Immature natural killer cell (primary cell): ENCODE measurements around the gene MUC5B. TPM values are rescaled to one million over a fixed set of nuclear protein-coding genes. Genes with fewer than 3 reads are reported as not detected.
A peak's percentile ranks its signal among the peaks of the same experiment; 100 is the strongest.

ENCODE experiments used
- DNase-seq, 3 donors: peaks; one replicate each; pipeline ENCODE4 v3.0.0; 2022; ENCODE audit warnings: mixed read lengths in 1 of 3
- H3K27ac Mint-ChIP-seq, 6 donors: one replicate each; pipeline ENCODE4 v1.8.0; 2020; ENCODE audit warnings: mixed read lengths in 6 of 6, mild to moderate bottlenecking in 5 of 6, inconsistent platforms in 4 of 6, moderate library complexity in 3 of 6
- H3K27me3 Mint-ChIP-seq, 3 donors: one replicate each; pipeline ENCODE4 v1.8.0; 2020 to 2021; ENCODE audit warnings: low read depth in 3 of 3, mild to moderate bottlenecking in 3 of 3, mixed read lengths in 3 of 3, moderate library complexity in 3 of 3, inconsistent platforms in 1 of 3
- H3K36me3 Mint-ChIP-seq, 3 donors: one replicate each; pipeline ENCODE4 v1.8.0; 2020; ENCODE audit warnings: mixed read lengths in 3 of 3, inconsistent platforms in 2 of 3, mild to moderate bottlenecking in 2 of 3
- H3K4me1 Mint-ChIP-seq, 2 donors: one replicate each; pipeline ENCODE4 v1.8.0; 2020; ENCODE audit warnings: inconsistent platforms in 2 of 2, mild to moderate bottlenecking in 2 of 2, mixed read lengths in 2 of 2, moderate library complexity in 1 of 2
- H3K4me3 Mint-ChIP-seq, 5 donors: one replicate each; pipeline ENCODE4 v1.8.0; 2020; ENCODE audit warnings: mild to moderate bottlenecking in 5 of 5, mixed read lengths in 5 of 5, inconsistent platforms in 3 of 5, moderate library complexity in 3 of 5
- H3K9me3 Mint-ChIP-seq, 6 donors: one replicate each; pipeline ENCODE4 v1.8.0; 2020; ENCODE audit warnings: mild to moderate bottlenecking in 6 of 6, mixed read lengths in 6 of 6, inconsistent platforms in 4 of 6, moderate library complexity in 3 of 6
- polyA plus RNA-seq, 3 donors: library from polyadenylated mRNA; unstranded; fragments of 300-500 nt; fragmentation: Illumina TruSeq; gene quantifications; one replicate each; pipeline ENCODE4 v1.2.3, GENCODE V29; 2021

MUC5B gene
- polyA plus RNA-seq, 3 donors from 2014 or later: not detected

GRCh38 chr11:1298695-1299492 is 76.0 kb downstream of the MUC5B start:
- peaks cover 0 to 3% (median 0%) of the 10 kb centered on the region in 3 donors for H3K36me3 Mint-ChIP-seq
- H3K4me3 Mint-ChIP-seq: no peak overlapping the region
- no peak for DNase-seq
- H3K27me3 Mint-ChIP-seq: peaks cover 0 to 3% (median 0%) of the 10 kb centered on the region in 3 donors
- peaks cover 9 to 20% of the 10 kb centered on the region in 2 donors for H3K4me1 Mint-ChIP-seq
- no peak overlapping the region for H3K27ac Mint-ChIP-seq
- H3K9me3 Mint-ChIP-seq: no peaks in the 10 kb centered on the region

GRCh38 chr11:1299621-1300020 is 76.8 kb downstream of the MUC5B start:
- Mint-ChIP-seq H3K27me3 (peaks cover 0 to 3% (median 0%) of the 10 kb centered on the region in 3 donors), H3K4me1 (peaks cover 12 to 27% of the 10 kb centered on the region in 2 donors), H3K4me3 (no peak overlapping the region), H3K9me3 (no peaks in the 10 kb centered on the region), H3K27ac (no peak overlapping the region), H3K36me3 (peaks cover 0 to 3% (median 0%) of the 10 kb centered on the region in 3 donors)
- DNase-seq: no peak

- Mint-ChIP-seq H3K4me3 (no peak overlapping the region), H3K27ac (no peak overlapping the region), H3K36me3 (peaks cover 0 to 3% (median 0%) of the 10 kb centered on the region in 3 donors), H3K9me3 (no peaks in the 10 kb centered on the region), H3K4me1 (peaks cover 14 to 31% of the 10 kb centered on the region in 2 donors), H3K27me3 (peaks cover 0 to 3% (median 0%) of the 10 kb centered on the region in 3 donors)
- DNase-seq: no peak
Observed at GRCh38 chr11:1300121-1300520, 77.3 kb downstream of the MUC5B start.

GRCh38 chr11:1300569-1301187 is 77.8 kb downstream of the MUC5B start:
- DNase-seq: no peak
- Mint-ChIP-seq H3K4me3 (no peak overlapping the region), H3K27ac (no peak overlapping the region), H3K36me3 (peaks cover 0 to 3% (median 0%) of the 10 kb centered on the region in 3 donors), H3K4me1 (peaks cover 17 to 31% of the 10 kb centered on the region in 2 donors), H3K9me3 (no peaks in the 10 kb centered on the region), H3K27me3 (peaks cover 0 to 3% (median 0%) of the 10 kb centered on the region in 3 donors)

GRCh38 chr11:1301220-1302000 is 78.5 kb downstream of the MUC5B start:
- Mint-ChIP-seq H3K4me1 (peaks cover 15 to 31% of the 10 kb centered on the region in 2 donors), H3K4me3 (no peak overlapping the region), H3K9me3 (no peaks in the 10 kb centered on the region), H3K27me3 (peaks cover 0 to 3% (median 0%) of the 10 kb centered on the region in 3 donors), H3K36me3 (peaks cover 0 to 3% (median 0%) of the 10 kb centered on the region in 3 donors), H3K27ac (peak overlapping the region in 2 of 6 donors; percentile 36 to 46)
- no peak for DNase-seq

GRCh38 chr11:1302041-1302460 is 79.2 kb downstream of the MUC5B start:
- Mint-ChIP-seq H3K4me3 (no peak overlapping the region), H3K9me3 (no peaks in the 10 kb centered on the region), H3K36me3 (peaks cover 0 to 3% (median 0%) of the 10 kb centered on the region in 3 donors), H3K27me3 (peaks cover 0 to 3% (median 0%) of the 10 kb centered on the region in 3 donors), H3K4me1 (peaks cover 20 to 36% of the 10 kb centered on the region in 2 donors), H3K27ac (no peak overlapping the region)
- DNase-seq: no peak

GRCh38 chr11:1302461-1303125 is 79.7 kb downstream of the MUC5B start:
- DNase-seq: no peak
- H3K27me3 Mint-ChIP-seq: peaks cover 0 to 4% (median 0%) of the 10 kb centered on the region in 3 donors
- H3K27ac Mint-ChIP-seq: no peak overlapping the region
- H3K4me1 Mint-ChIP-seq: peaks cover 26 to 41% of the 10 kb centered on the region in 2 donors
- H3K36me3 Mint-ChIP-seq: peaks cover 0 to 3% (median 0%) of the 10 kb centered on the region in 3 donors
- H3K4me3 Mint-ChIP-seq: no peak overlapping the region
- no peaks in the 10 kb centered on the region for H3K9me3 Mint-ChIP-seq

GRCh38 chr11:1303126-1303821 is 80.4 kb downstream of the MUC5B start:
- H3K9me3 Mint-ChIP-seq: no peaks in the 10 kb centered on the region
- no peak overlapping the region for H3K4me3 Mint-ChIP-seq
- peaks cover 0 to 3% (median 0%) of the 10 kb centered on the region in 3 donors for H3K36me3 Mint-ChIP-seq
- H3K4me1 Mint-ChIP-seq: peaks cover 33 to 47% of the 10 kb centered on the region in 2 donors
- H3K27ac Mint-ChIP-seq: no peak overlapping the region
- DNase-seq: no peak
- H3K27me3 Mint-ChIP-seq: peaks cover under 1 to 8% (median 2%) of the 10 kb centered on the region in 3 donors

GRCh38 chr11:1303973-1304372 is 81.1 kb downstream of the MUC5B start:
- Mint-ChIP-seq H3K4me1 (peaks cover 37 to 43% of the 10 kb centered on the region in 2 donors), H3K4me3 (peak overlapping the region in 1 of 5 donors; percentile 21), H3K9me3 (no peaks in the 10 kb centered on the region), H3K36me3 (peaks cover 0 to 3% (median 0%) of the 10 kb centered on the region in 3 donors), H3K27ac (peak overlapping the region in 2 of 6 donors; percentile 34 to 61), H3K27me3 (peaks cover 2 to 8% (median 6%) of the 10 kb centered on the region in 3 donors)
- no peak for DNase-seq

GRCh38 chr11:1304380-1304779 is 81.5 kb downstream of the MUC5B start:
- peak overlapping the region in 2 of 6 donors; percentile 34 to 61 for H3K27ac Mint-ChIP-seq
- peak overlapping the region in 1 of 5 donors; percentile 21 for H3K4me3 Mint-ChIP-seq

GRCh38 chr11:1305063-1305495 is 82.2 kb downstream of the MUC5B start:
- peaks cover 0 to 3% (median 0%) of the 10 kb centered on the region in 3 donors for H3K36me3 Mint-ChIP-seq
- no peaks in the 10 kb centered on the region for H3K9me3 Mint-ChIP-seq
- DNase-seq: no peak
- no peak overlapping the region for H3K27ac Mint-ChIP-seq
- no peak overlapping the region for H3K4me3 Mint-ChIP-seq
- H3K27me3 Mint-ChIP-seq: peaks cover 6 to 12% (median 9%) of the 10 kb centered on the region in 3 donors
- H3K4me1 Mint-ChIP-seq: peaks cover 38 to 41% of the 10 kb centered on the region in 2 donors

More at GRCh38 chr11:1304380-1304779, 81.5 kb downstream of the MUC5B start:
- H3K27me3 Mint-ChIP-seq: peaks cover 2 to 9% (median 6%) of the 10 kb centered on the region in 3 donors
- no peak for DNase-seq
- H3K4me1 Mint-ChIP-seq: peaks cover 37 to 41% of the 10 kb centered on the region in 2 donors
- H3K36me3 Mint-ChIP-seq: peaks cover 0 to 3% (median 0%) of the 10 kb centered on the region in 3 donors
- no peaks in the 10 kb centered on the region for H3K9me3 Mint-ChIP-seq

- Mint-ChIP-seq H3K36me3 (no peaks in the 10 kb centered on the region), H3K27ac (no peak overlapping the region), H3K4me1 (peaks cover 38 to 45% of the 10 kb centered on the region in 2 donors), H3K4me3 (no peak overlapping the region), H3K9me3 (no peaks in the 10 kb centered on the region), H3K27me3 (peaks cover 7 to 13% (median 12%) of the 10 kb centered on the region in 3 donors)
- DNase-seq: no peak
Observed at GRCh38 chr11:1305501-1306056, 82.7 kb downstream of the MUC5B start.
